GM04504 (cell line): ENCODE measurements around the gene GPR34.
"Not testable (repeated sequence)": the region's sequence is repeated elsewhere in the genome, so short reads cannot be mapped to it uniquely, and the experiment has no call there.

Experiments used
- DNase-seq: peaks from one replicate; pipeline ENCODE4 v3.0.0-alpha.2; 2012; ENCODE audit warnings: low read depth

Gene GPR34, protein sequence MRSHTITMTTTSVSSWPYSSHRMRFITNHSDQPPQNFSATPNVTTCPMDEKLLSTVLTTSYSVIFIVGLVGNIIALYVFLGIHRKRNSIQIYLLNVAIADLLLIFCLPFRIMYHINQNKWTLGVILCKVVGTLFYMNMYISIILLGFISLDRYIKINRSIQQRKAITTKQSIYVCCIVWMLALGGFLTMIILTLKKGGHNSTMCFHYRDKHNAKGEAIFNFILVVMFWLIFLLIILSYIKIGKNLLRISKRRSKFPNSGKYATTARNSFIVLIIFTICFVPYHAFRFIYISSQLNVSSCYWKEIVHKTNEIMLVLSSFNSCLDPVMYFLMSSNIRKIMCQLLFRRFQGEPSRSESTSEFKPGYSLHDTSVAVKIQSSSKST

DNA sequence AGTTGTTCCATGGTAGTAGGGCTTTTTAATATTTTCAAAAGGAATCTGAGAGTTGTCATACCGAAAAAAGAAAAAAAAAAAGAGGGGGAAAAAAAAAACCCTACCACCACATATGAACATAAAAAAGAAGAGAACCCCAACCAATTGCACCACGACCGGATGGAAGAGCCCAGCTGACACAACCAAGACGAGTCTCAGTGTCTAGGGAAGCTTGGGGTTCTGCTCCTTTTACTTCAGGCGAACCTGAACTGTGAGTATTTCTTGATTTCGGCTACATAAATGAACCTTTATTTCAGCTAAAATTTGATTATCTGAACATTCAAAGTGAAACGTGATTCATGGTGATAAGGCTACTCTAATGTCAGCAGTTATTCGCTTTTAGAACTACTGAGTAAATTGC lies at the start of gene GPR34:
TSS of gene GPR34 (plus strand) at position 139 of the 400 bp plus-strand sequence. CDS start 6,661 bp downstream, outside the sequence.
- no peak for DNase-seq

DNA sequence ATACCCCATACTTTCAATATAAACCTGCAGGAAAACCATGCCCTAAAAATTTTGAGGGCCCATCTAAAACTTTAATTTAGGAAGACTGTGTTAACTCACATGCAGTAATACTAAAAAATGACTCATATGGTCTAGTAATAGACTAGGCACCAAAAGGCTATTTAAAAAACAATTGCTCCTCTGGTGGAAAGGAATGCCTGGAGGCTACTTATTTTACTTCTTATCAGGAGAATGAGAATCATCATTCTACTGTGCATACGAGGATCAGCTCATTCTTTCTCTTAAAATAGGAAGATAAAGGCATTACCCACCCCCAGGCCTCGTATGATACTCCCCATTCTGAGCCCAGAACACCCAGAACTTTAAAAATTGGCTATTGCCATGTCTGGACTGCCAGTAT lies 42.6 kb upstream of the GPR34 start:
- not testable (repeated sequence) for DNase-seq

- DNase-seq = no peak
These were observed 35.6 kb upstream of the GPR34 start for GRCh38 chrX:41653125-41653524.

DNA sequence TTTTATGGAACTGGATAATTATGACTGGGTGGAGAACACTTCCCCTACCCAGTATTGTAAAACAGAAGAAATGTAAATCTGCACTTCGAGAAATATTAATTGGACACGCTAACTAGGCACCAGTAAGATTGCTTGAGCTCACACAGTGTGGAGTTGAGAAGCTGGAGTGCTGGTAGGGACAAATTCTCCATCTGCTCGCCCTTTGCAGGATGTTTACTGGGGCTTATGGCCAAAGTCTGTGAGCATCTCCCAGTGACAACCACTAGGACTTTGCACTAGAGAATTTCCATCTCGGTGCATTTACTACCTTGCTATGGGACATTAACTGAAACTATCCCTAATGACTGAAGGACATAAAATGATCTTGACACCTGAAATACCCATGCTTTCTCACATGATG lies 33.7 kb upstream of the GPR34 start:
- no peak for DNase-seq

DNA sequence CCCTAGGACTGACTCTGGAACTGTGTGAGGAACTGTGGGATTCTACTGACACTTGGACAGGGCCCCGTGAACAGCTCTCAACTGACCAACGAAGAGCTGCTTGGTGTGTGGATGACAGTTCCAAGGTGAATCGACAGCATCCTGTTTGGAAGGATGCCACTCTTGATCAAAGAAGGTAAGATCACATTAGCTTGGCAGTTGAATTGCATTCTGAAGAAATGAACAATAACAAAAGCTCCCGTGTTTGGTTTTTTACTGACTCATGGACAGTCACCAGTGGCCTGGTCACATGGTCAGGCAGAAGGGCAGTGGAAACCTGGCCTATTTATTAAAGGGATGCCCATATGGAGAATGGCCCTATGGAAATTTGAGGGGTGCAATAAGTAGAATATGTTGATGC lies 33.1 kb upstream of the GPR34 start:
- DNase-seq = no peak

GRCh38 chrX:41661366-41662095 lies 27.2 kb upstream of the GPR34 start:
- no peak for DNase-seq

GRCh38 chrX:41664375-41664901 lies 24.3 kb upstream of the GPR34 start:
- DNase-seq = no peak

- DNase-seq = no peak
These were observed 23.9 kb upstream of the GPR34 start for GRCh38 chrX:41664908-41665307.

DNA sequence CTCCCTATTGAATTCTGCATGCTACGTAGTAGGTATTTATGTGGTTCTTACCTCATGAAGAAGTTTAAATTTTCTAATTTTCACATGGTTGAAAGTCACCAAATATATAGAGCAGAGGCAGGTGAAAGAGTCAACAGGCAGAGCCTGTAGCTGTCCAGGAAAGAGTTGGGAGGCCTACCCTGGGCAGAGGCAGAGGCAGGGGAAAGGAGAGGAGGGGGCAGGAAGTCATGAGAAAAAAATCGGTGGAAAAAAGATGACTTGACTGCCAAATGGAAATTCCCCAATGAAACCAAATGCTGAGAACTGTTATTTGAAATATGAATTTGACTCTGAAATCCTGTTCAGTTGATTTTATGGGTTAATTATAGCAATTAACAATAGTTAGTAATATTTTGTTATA lies 23.1 kb upstream of the GPR34 start:
- no peak for DNase-seq

GRCh38 chrX:41666251-41666650 lies 22.5 kb upstream of the GPR34 start:
- no peak for DNase-seq

DNA sequence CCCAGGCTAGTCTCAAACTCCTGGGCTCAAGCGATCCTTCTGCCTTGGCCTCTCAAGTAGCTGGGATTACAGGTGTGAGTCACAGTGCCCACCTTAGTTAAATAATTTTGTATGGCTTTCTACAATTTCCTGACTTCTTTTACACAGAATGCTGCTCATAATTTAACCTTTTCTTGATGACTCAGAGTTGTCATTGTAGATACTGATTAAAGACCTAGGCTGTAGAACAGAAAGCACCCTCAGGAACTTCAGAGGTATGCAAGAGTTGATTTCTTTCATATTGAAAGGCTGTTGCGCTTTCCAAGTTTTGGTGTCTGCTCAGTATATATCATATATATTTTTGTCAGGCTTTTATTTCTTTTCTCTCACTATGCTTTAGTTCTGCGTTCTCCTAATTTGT lies 21.1 kb upstream of the GPR34 start:
- no peak for DNase-seq

DNA sequence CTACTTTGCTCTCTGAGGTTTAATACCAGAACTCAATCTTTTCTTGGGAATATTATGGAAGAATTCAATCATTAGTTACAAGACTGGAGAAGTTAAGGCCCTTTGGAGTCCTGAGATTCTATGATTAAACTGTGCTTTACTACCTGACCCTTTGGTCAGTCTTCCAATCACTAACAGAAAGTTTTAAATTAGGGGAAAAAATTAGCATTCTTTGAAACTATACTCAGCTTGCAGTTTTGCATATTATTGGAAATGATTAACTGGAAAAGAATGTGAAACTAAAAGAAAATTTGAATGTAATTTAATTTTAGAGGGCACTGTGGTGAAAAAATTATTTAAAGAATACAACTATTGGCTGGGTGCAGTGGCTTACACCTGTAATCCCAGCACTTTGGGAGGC lies 18.7 kb upstream of the GPR34 start:
- no peak for DNase-seq

DNA sequence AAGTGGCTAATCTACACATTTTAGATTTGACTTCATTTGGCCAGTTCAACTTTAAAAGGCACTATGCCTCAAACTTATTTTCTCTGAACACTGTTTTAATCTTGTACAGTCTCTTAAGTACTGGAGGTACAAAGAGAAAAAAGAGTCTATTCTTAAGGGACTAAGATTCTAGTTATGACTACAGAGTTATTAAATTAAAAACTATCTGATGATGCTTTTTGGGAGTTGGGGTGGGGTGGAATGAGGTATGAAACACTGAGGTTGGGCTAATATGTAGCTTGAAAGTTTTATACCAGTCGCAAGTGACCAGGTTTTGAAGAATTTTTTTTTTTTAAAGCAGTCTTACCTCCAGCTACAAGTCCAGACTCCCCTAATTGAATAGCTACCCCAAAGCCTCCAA lies 17.7 kb upstream of the GPR34 start:
- DNase-seq = no peak

DNA sequence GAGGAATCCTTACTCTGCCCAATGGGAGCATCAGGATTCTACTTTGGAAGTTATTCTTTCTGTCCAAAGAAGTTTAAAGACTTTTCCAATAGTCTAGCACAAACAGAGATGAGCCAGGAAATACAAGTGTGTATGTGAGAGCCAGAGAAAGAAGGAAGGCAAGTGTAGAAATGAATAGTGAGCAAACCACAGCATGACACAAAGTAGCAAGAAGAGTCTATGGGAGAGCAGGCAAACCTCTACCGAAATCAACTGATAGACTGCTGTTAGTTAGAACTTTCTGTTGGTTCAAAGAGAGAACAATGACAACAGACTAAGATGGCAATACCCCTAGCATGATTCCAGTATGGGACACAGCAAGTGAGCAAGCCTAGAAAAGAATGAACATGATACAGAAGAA lies 16.1 kb upstream of the GPR34 start:
- no peak for DNase-seq

- DNase-seq = not testable (repeated sequence)
These were observed 12.4 kb upstream of the GPR34 start for GRCh38 chrX:41676361-41676760.

DNA sequence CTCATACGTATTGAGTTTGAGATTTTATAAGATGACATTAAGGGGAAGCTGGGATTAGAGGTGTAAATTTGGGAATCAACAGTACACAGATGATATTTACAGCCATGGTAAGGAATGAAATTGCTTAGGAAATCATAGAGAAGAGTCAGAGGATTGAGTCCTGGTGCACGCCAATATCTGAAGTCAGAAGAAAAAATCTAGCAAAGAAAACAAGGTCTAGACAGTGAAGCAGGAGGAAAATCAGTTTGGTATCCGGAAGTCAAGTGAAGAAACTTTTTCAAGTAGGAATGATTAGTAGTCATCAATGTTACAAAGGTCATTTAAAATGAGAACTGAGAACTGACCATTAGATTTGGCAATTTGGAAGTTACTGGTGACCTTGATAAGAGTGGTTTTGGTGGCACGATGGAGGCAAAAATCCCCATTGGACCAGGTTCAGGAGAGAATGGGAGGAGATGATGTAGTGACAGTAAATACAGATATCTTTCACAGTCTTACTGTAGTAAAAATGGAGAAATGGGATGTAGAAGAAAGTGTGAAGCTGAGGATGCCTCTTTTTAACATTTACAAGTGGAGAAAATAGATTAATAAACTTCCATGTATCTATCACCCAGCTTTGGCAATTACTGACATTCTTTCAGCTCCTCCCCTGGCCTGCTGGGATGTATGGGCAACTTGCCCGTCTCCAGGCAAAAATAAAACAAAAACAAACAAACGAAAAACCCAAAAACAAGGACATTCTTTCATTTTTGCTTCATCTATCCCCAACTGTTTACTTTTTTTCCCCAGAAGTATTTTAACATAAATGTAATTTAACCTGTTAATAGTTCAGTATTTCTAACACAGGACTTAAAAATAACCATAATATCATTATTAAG lies 11.4 kb upstream of the GPR34 start:
- DNase-seq = no peak

- no peak for DNase-seq
These were observed 4.6 kb upstream of the GPR34 start for GRCh38 chrX:41684138-41684537.

- no peak for DNase-seq
These were observed 3.8 kb upstream of the GPR34 start for GRCh38 chrX:41684940-41685339.

- DNase-seq = no peak
These were observed 2.0 kb upstream of the GPR34 start for GRCh38 chrX:41686788-41687187.

DNA sequence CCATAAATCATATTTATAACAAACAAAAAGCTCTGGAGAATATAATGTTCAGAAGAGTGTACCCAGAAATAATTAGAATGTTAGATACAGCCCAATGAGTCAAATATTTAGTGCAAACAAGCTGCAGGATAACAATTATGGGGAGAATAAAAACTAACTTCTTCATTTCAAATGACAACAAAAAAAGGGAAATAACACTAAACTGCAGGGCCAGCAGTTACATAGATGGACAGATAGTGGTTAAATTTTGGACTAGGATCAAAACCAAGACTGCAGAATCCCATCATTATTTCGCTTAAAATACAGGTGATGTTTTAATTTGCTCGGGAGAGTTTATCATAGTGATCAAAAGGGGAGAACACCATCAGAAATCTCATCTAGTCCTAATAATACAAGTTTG lies 617 bp upstream of the GPR34 start:
- DNase-seq = no peak

DNA sequence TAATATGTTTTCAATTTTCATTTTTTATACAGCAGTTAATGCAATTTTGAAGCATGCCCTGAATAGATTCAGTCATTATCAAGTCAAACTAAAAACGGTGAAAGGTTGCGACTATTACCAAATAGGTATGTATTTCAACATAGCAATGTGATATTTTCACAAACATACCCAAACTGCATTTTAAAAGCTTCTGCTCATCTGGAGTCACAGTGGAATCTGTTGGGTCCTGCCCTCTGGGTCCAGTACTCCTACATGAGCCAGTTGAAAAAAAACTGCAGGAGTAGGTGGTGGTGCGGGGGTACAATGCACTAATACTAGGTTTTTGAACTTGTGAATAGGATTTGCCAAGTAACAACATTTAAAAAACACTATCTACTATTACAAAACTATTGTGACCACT lies 938 bp downstream of the GPR34 start:
- no peak for DNase-seq

- DNase-seq = peak; percentile 24
These were observed 3.5 kb downstream of the GPR34 start for GRCh38 chrX:41692162-41692749.
